ENCODE results near the gene ERN2. TPM values are rescaled to one million over a fixed set of nuclear protein-coding genes. Genes with fewer than 3 reads are reported as not detected.

The ERN2 gene
- total and polyA plus RNA-seq, 2 of the 13 experiments (the other 11 are each of a cell fraction or from before 2014, with no cell fraction given) = 2.2 to 3.5 TPM

DNA sequence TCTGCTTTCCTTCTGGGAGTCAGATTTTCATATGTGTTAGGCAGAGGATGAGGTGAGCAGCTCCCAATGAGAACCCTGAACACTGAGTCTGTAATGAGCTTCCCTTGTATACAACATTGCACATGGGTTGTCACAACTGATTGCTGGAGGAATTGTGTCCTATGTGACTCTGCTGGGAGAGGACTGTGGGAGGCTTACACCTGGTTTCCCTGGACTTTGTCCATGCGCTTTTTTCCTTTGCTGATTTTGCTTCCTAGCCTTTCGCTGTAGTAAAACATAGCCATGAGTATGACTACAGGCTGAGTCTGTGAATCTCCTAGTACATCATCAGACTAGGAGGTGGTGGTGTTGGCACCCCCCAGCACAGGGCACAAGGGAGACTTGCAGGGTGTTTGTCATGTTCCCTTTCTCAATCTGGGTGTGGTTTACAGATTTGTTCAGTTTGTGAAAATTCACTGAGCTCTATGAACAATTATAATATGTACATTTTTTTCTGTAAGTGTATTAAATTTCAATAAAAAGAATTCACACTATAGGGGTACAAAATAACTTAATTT is 36.0 kb downstream of the ERN2 start (continued):
- TF ChIP-seq ZMYM3 (CRISPR knock-in tag; IDR thresholded peaks at IDR 0.05) = 0 out of 2 replicates have a peak, but pooled peaks have one; percentile 19
- TF ChIP-seq, protein P1, sequence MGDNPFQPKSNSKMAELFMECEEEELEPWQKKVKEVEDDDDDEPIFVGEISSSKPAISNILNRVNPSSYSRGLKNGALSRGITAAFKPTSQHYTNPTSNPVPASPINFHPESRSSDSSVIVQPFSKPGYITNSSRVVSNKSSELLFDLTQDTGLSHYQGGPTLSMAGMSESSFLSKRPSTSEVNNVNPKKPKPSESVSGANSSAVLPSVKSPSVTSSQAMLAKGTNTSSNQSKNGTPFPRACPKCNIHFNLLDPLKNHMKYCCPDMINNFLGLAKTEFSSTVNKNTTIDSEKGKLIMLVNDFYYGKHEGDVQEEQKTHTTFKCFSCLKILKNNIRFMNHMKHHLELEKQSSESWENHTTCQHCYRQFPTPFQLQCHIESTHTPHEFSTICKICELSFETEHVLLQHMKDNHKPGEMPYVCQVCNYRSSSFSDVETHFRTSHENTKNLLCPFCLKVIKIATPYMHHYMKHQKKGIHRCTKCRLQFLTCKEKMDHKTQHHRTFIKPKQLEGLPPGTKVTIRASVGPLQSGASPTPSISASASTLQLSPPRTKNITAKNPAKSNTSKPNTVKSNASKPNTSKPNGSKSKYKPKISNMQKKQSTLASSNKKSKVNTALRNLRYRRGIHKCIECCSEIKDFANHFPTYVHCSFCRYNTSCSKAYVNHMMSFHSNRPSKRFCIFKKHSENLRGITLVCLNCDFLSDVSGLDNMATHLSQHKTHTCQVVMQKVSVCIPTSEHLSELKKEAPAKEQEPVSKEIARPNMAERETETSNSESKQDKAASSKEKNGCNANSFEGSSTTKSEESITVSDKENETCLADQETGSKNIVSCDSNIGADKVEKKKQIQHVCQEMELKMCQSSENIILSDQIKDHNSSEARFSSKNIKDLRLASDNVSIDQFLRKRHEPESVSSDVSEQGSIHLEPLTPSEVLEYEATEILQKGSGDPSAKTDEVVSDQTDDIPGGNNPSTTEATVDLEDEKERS (CRISPR knock-in tag; IDR thresholded peaks at IDR 0.05) = no peak
- no peak for TF ChIP-seq NFRKB (IDR thresholded peaks at IDR 0.05)
- TF ChIP-seq YY1 (IDR thresholded peaks at IDR 0.05; ENCODE audit: insufficient read depth, insufficient replicate concordance, low read depth, low read length) = no peak
- TF ChIP-seq CBFB (CRISPR knock-in tag; IDR thresholded peaks at IDR 0.05) = no peak
- no peak for TF ChIP-seq POLR2AphosphoS2 (IDR thresholded peaks at IDR 0.05; ENCODE audit: low read depth, low read length)
- TF ChIP-seq AGO2 (optimal IDR thresholded peaks at IDR 0.05; ENCODE audit: low read depth, low read length) = no peak
- TF ChIP-seq TBL1XR1 (IDR thresholded peaks at IDR 0.05; ENCODE audit: borderline replicate concordance, low read length, partially characterized antibody) = no peak
- TF ChIP-seq, protein P2, sequence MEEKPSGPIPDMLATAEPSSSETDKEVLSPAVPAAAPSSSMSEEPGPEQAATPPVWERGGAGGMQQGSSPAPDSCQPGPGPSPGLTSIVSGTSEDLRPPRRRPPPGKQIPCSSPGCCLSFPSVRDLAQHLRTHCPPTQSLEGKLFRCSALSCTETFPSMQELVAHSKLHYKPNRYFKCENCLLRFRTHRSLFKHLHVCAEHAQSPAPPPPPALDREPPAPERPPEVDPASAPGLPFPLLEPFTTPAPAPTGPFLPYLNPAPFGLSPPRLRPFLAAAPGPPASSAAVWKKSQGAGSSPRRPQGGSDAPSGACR (CRISPR knock-in tag; IDR thresholded peaks at IDR 0.05) = no peak
- TF ChIP-seq, protein P3, sequence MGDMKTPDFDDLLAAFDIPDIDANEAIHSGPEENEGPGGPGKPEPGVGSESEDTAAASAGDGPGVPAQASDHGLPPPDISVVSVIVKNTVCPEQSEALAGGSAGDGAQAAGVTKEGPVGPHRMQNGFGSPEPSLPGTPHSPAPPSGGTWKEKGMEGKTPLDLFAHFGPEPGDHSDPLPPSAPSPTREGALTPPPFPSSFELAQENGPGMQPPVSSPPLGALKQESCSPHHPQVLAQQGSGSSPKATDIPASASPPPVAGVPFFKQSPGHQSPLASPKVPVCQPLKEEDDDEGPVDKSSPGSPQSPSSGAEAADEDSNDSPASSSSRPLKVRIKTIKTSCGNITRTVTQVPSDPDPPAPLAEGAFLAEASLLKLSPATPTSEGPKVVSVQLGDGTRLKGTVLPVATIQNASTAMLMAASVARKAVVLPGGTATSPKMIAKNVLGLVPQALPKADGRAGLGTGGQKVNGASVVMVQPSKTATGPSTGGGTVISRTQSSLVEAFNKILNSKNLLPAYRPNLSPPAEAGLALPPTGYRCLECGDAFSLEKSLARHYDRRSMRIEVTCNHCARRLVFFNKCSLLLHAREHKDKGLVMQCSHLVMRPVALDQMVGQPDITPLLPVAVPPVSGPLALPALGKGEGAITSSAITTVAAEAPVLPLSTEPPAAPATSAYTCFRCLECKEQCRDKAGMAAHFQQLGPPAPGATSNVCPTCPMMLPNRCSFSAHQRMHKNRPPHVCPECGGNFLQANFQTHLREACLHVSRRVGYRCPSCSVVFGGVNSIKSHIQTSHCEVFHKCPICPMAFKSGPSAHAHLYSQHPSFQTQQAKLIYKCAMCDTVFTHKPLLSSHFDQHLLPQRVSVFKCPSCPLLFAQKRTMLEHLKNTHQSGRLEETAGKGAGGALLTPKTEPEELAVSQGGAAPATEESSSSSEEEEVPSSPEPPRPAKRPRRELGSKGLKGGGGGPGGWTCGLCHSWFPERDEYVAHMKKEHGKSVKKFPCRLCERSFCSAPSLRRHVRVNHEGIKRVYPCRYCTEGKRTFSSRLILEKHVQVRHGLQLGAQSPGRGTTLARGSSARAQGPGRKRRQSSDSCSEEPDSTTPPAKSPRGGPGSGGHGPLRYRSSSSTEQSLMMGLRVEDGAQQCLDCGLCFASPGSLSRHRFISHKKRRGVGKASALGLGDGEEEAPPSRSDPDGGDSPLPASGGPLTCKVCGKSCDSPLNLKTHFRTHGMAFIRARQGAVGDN (CRISPR knock-in tag; IDR thresholded peaks at IDR 0.05) = no peak
- no peak for TF ChIP-seq ZNF296 (CRISPR knock-in tag; conservative IDR thresholded peaks at IDR 0.05)
- TF ChIP-seq, protein P4, sequence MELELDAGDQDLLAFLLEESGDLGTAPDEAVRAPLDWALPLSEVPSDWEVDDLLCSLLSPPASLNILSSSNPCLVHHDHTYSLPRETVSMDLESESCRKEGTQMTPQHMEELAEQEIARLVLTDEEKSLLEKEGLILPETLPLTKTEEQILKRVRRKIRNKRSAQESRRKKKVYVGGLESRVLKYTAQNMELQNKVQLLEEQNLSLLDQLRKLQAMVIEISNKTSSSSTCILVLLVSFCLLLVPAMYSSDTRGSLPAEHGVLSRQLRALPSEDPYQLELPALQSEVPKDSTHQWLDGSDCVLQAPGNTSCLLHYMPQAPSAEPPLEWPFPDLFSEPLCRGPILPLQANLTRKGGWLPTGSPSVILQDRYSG (CRISPR knock-in tag; IDR thresholded peaks at IDR 0.05) = no peak
- 0 out of 2 replicates have a peak, but pooled peaks have one; percentile 35 for TF ChIP-seq HOXA3 (CRISPR knock-in tag; IDR thresholded peaks at IDR 0.05)
- TF ChIP-seq ZSCAN29 (CRISPR knock-in tag; conservative IDR thresholded peaks at IDR 0.05) = no peak
- TF ChIP-seq ZBTB8A (CRISPR knock-in tag; IDR thresholded peaks at IDR 0.05; ENCODE audit: borderline replicate concordance, low read depth) = no peak

Measured in HepG2 (cell line).